H1 (cell line): ENCODE data around the gene SETX. TPM values are rescaled to one million over a fixed set of nuclear protein-coding genes. Genes with fewer than 3 reads are reported as not detected.

Experiments
- CTCF ChIA-PET: fragments of 300-600 bp; sonication (Branson Sonifier 250); formaldehyde crosslinking; loops from one replicate; lab custom pipeline; 2021; ENCODE audit not compliant: partially characterized antibody; lab: Charles Lee
- POLR2A ChIA-PET: fragments of 300-600 bp; sonication (Branson Sonifier 250); formaldehyde crosslinking; loops from one replicate; lab custom pipeline; 2021; ENCODE audit warnings: inconsistent platforms; ENCODE audit not compliant: partially characterized antibody; lab: Charles Lee
- DNase-seq, 2 experiments: peaks; one replicate each; pipeline versions ENCODE4 v3.0.0 to v3.0.0-alpha.2; 2010 to 2022; ENCODE audit warnings: low spot score in 2 of 2, low read depth in 1 of 2, mixed read lengths in 1 of 2
- FAIRE-seq: peaks from 2 replicates; lab custom pipeline; 2011; peaks lifted over from hg19 to GRCh38; lab: Jason Lieb, UNC
- H2AFZ ChIP-seq: 2 replicates; pipeline ENCODE4 v1.8.1; 2012; ENCODE audit warnings: low read length, inconsistent platforms
- H2AK5ac ChIP-seq: 2 replicates; pipeline ENCODE4 v1.6.1; 2013; ENCODE audit warnings: low read depth, low read length
- H2BK120ac ChIP-seq: replicated peaks from 2 replicates; pipeline ENCODE3; 2013; ENCODE audit warnings: low read depth, low read length, inconsistent platforms
- H2BK12ac ChIP-seq: 2 replicates; pipeline ENCODE4 v1.6.1; 2013; ENCODE audit warnings: low read depth, low read length
- H2BK15ac ChIP-seq: 2 replicates; pipeline ENCODE4 v1.6.1; 2013; ENCODE audit warnings: low read length
- H2BK20ac ChIP-seq: 2 replicates; pipeline ENCODE4 v1.6.1; 2013; ENCODE audit warnings: low read length
- H2BK5ac ChIP-seq: 2 replicates; pipeline ENCODE4 v1.6.1; 2013; ENCODE audit warnings: low read depth, low read length
- H3K14ac ChIP-seq: 2 replicates; pipeline ENCODE4 v1.6.1; 2013; ENCODE audit warnings: inconsistent platforms; ENCODE audit not compliant: insufficient read length
- H3K18ac ChIP-seq: 2 replicates; pipeline ENCODE4 v1.6.1; 2013; ENCODE audit warnings: low read length; ENCODE audit errors: extremely low read depth
- H3K23ac ChIP-seq: 2 replicates; pipeline ENCODE4 v1.6.1; 2013; ENCODE audit warnings: inconsistent platforms; ENCODE audit not compliant: insufficient read length
- H3K23me2 ChIP-seq: 2 replicates; pipeline ENCODE4 v1.6.1; 2013; ENCODE audit warnings: low read depth, low read length
- H3K27ac ChIP-seq: 2 replicates; pipeline ENCODE4 v1.6.1; 2011; ENCODE audit warnings: low read depth, low read length, inconsistent platforms
- H3K27me3 ChIP-seq, 4 experiments: replicated peaks in 1 of 4; 1 replicate in 1 of 4; 2 replicates in 3 of 4; pipeline versions ENCODE4 v1.6.1 to v1.8.1; 2011 to 2013; ENCODE audit warnings: low read length in 3 of 4, mild to moderate bottlenecking in 3 of 4, inconsistent platforms in 2 of 4, mixed read lengths in 2 of 4, moderate library complexity in 1 of 4; ENCODE audit not compliant: control insufficient read depth in 3 of 4, insufficient read depth in 3 of 4; ENCODE audit errors: extremely low read depth in 1 of 4
- H3K36me3 ChIP-seq, 4 experiments: 2 replicates each; pipeline versions ENCODE4 v1.6.1 to v1.8.1; 2011 to 2013; ENCODE audit warnings: mild to moderate bottlenecking in 4 of 4, low read length in 3 of 4, moderate library complexity in 2 of 4, control low read depth in 1 of 4, inconsistent platforms in 1 of 4; ENCODE audit not compliant: insufficient read depth in 4 of 4, control insufficient read depth in 2 of 4
- H3K4ac ChIP-seq: replicated peaks from 2 replicates; pipeline ENCODE3; 2013; ENCODE audit warnings: low read length, low read depth, mixed read lengths, inconsistent platforms; ENCODE audit not compliant: insufficient read length
- H3K4me1 ChIP-seq, 4 experiments: replicated peaks in 1 of 4; 1 replicate in 1 of 4; 2 replicates in 3 of 4; pipeline versions ENCODE4 v1.6.1 to v1.8.1; 2011 to 2013; ENCODE audit warnings: low read length in 3 of 4, inconsistent platforms in 2 of 4, mixed read lengths in 1 of 4; ENCODE audit not compliant: insufficient read depth in 4 of 4, control insufficient read depth in 3 of 4
- H3K4me2 ChIP-seq, 2 experiments: 2 replicates each; pipeline versions ENCODE4 v1.6.1 to v1.8.1; 2011 to 2013; ENCODE audit warnings: low read depth in 2 of 2, low read length in 2 of 2, control low read depth in 1 of 2, inconsistent platforms in 1 of 2, mild to moderate bottlenecking in 1 of 2; ENCODE audit not compliant: insufficient read depth in 1 of 2
- H3K4me3 ChIP-seq, 4 experiments: fragments of 200-600, 300-600 bp in 1 of 4; sonication (generic), shearing (Covaris generic), sonication (Bioruptor Twin) in 1 of 4; 2 replicates each; pipeline versions ENCODE4 v1.5.1 to v1.8.1; 2011 to 2016; ENCODE audit warnings: low read length in 4 of 4, low read depth in 3 of 4, control low read depth in 2 of 4, inconsistent platforms in 2 of 4, mild to moderate bottlenecking in 2 of 4, mixed read lengths in 1 of 4, moderate library complexity in 1 of 4; ENCODE audit not compliant: insufficient read depth in 2 of 4; ENCODE audit errors: extremely low read depth in 1 of 4
- H3K56ac ChIP-seq: replicated peaks from 2 replicates; pipeline ENCODE3; 2013; ENCODE audit warnings: low read depth, mild to moderate bottlenecking, mixed read lengths, low read length, inconsistent platforms; ENCODE audit not compliant: insufficient read length
- H3K79me1 ChIP-seq: 2 replicates; pipeline ENCODE4 v1.6.1; 2013; ENCODE audit warnings: low read depth, low read length, control low read depth
- H3K79me2 ChIP-seq, 2 experiments: 2 replicates each; pipeline versions ENCODE4 v1.6.1 to v1.8.1; 2012 to 2013; ENCODE audit warnings: low read length in 2 of 2, mild to moderate bottlenecking in 2 of 2, inconsistent platforms in 1 of 2; ENCODE audit not compliant: insufficient read depth in 2 of 2, control insufficient read depth in 1 of 2
- H3K9ac ChIP-seq, 4 experiments: replicated peaks in 1 of 4; 1 replicate in 1 of 4; 2 replicates in 3 of 4; pipeline versions ENCODE4 v1.6.1 to v1.8.1; 2011 to 2013; ENCODE audit warnings: low read depth in 3 of 4, low read length in 3 of 4, control low read depth in 2 of 4, mild to moderate bottlenecking in 2 of 4, moderate library complexity in 2 of 4, inconsistent platforms in 1 of 4; ENCODE audit errors: extremely low read depth in 1 of 4
- H3K9me3 ChIP-seq, 2 experiments: 2 replicates each; pipeline versions ENCODE4 v1.6.1 to v1.8.1; 2012 to 2013; ENCODE audit warnings: mild to moderate bottlenecking in 2 of 2, moderate library complexity in 2 of 2, control low read depth in 1 of 2, inconsistent platforms in 1 of 2, low read depth in 1 of 2, low read length in 1 of 2, mixed read lengths in 1 of 2; ENCODE audit not compliant: insufficient read depth in 2 of 2
- H4K20me1 ChIP-seq, 2 experiments: replicated peaks in 1 of 2; 2 replicates each; pipeline versions ENCODE3 to v1.8.1; 2011 to 2013; ENCODE audit warnings: inconsistent platforms in 2 of 2, low read length in 2 of 2, mild to moderate bottlenecking in 1 of 2; ENCODE audit not compliant: insufficient read depth in 2 of 2, control insufficient read depth in 1 of 2
- H4K5ac ChIP-seq: 2 replicates; pipeline ENCODE4 v1.6.1; 2013; ENCODE audit warnings: low read length, low read depth, mixed read lengths, inconsistent platforms; ENCODE audit not compliant: insufficient read length
- H4K8ac ChIP-seq: 2 replicates; pipeline ENCODE4 v1.8.0; 2013; ENCODE audit warnings: mild to moderate bottlenecking, moderate library complexity, low read length, inconsistent platforms; ENCODE audit not compliant: insufficient read depth; ENCODE audit errors: extremely low read depth
- H4K91ac ChIP-seq: replicated peaks from 2 replicates; pipeline ENCODE3; 2013; ENCODE audit warnings: low read length, mixed read lengths, inconsistent platforms; ENCODE audit not compliant: insufficient read length
- CBX8 ChIP-seq: fragments of 300-800, 300-1000 bp; sonication (generic); IDR thresholded peaks from 2 replicates; pipeline ENCODE4 v1.7.1; 2016; ENCODE audit warnings: low read depth, low read length, borderline replicate concordance
- CREB1 ChIP-seq: IDR thresholded peaks from 2 replicates; pipeline ENCODE4 v1.6.1; 2012; ENCODE audit warnings: inconsistent platforms
- EGR1 ChIP-seq: IDR thresholded peaks from 2 replicates; pipeline ENCODE4 v1.6.1; 2011; ENCODE audit warnings: low read depth, low read length, borderline replicate concordance
- EZH2 ChIP-seq: fragments of 200-600 bp; sonication (generic); IDR thresholded peaks from 2 replicates; pipeline ENCODE4 v1.7.1; 2012; ENCODE audit warnings: low read depth, mild to moderate bottlenecking, moderate library complexity, low read length, inconsistent platforms; ENCODE audit not compliant: severe bottlenecking
- GABPA ChIP-seq: IDR thresholded peaks from 2 replicates; pipeline ENCODE4 v1.6.1; 2011; ENCODE audit warnings: mild to moderate bottlenecking, low read length, moderate library complexity, borderline replicate concordance; ENCODE audit not compliant: insufficient read depth
- POU5F1 ChIP-seq: IDR thresholded peaks from 2 replicates; pipeline ENCODE4 v1.6.1; 2011; ENCODE audit warnings: low read depth, mild to moderate bottlenecking, low read length, moderate library complexity
- SAP30 ChIP-seq: fragments of 300-600 bp; sonication (generic); IDR thresholded peaks from 2 replicates; pipeline ENCODE4 v1.7.1; 2012; ENCODE audit warnings: low read length, moderate library complexity, mild to moderate bottlenecking, inconsistent platforms; ENCODE audit not compliant: insufficient read depth, insufficient replicate concordance
- SRF ChIP-seq: IDR thresholded peaks from 2 replicates; pipeline ENCODE4 v1.6.1; 2011; ENCODE audit warnings: mild to moderate bottlenecking, low read depth, low read length, moderate library complexity
- TCF12 ChIP-seq: IDR thresholded peaks from 2 replicates; pipeline ENCODE4 v1.6.1; 2011; ENCODE audit warnings: low read depth, mild to moderate bottlenecking, low read length
- WGBS, 2 experiments: shearing (Covaris generic) in 1 of 2; methylation state at CpG; one replicate each; pipeline versions ENCODE4 v1.1.6 to v1.1.7; 2013 to 2015; ENCODE audit warnings: low lambda C conversion rate in 2 of 2, mixed read lengths in 2 of 2, inconsistent platforms in 1 of 2, low coverage in 1 of 2, missing lambda C conversion rate in 1 of 2; ENCODE audit not compliant: insufficient replicate concordance in 2 of 2, insufficient coverage in 1 of 2, insufficient read length in 1 of 2; ENCODE audit errors: extremely low coverage in 1 of 2, missing lambda C conversion rate in 1 of 2; 5-methylcytosine and 5-hydroxymethylcytosine counted together
- polyA plus RNA-seq, 7 experiments: library from polyadenylated mRNA; depleted of rRNA in 3 of 7; stranded (reverse) in 5 of 7; unstranded in 2 of 7; fragments of >200 nt in 5 of 7; fragments of 200-250 nt in 2 of 7; gene quantifications; 1 replicate in 5 of 7; 2 replicates in 1 of 7; 4 replicates in 1 of 7; pipeline versions ENCODE4 v1.2.1 to v1.2.3, GENCODE V29; 2011 to 2013; ENCODE audit warnings: missing spikeins in 2 of 7, mixed read lengths in 2 of 7
- total RNA-seq: library from RNA; stranded (reverse); fragmentation: NEBNext Ultra II Directional; extraction: Animal tissue kit (Norgen Biotek cat#: 25700); gene quantifications from 2 replicates; pipeline ENCODE4 v1.2.1, GENCODE V29; 2021
- TF ChIP-seq, protein P1 (sequence below): IDR thresholded peaks from 2 replicates; pipeline ENCODE4 v1.6.1; 2011; ENCODE audit warnings: low read length, improper control_type of control experiment
- TF ChIP-seq, protein P2 (sequence below): IDR thresholded peaks from 2 replicates; pipeline ENCODE4 v1.6.1; 2011; ENCODE audit warnings: low read depth, mild to moderate bottlenecking, low read length; ENCODE audit not compliant: insufficient read depth

The SETX gene
- total and polyA plus RNA-seq, 2 of the 8 experiments (the other 6 are each of a cell fraction or from before 2014, with no cell fraction given): 15.1 to 37.9 TPM

GRCh38 chr9:132346177-132346576, 8.6 kb downstream of the SETX start:
- Histone ChIP-seq H4K91ac (no peak overlapping the region), H3K4me2 (no peak overlapping the region), H2AK5ac (no peak overlapping the region), H2BK12ac (no peak overlapping the region), H3K4me1 (no peaks in the 10 kb centered on the region), H4K5ac (no peak overlapping the region), H3K23me2 (no peaks in the 10 kb centered on the region), H4K20me1 (peaks cover 3 to 6% of the 10 kb centered on the region in 2 experiments), H3K36me3 (peaks cover 19 to 91% (median 61%) of the 10 kb centered on the region in 4 experiments), H3K27me3 (no peaks in the 10 kb centered on the region), H2BK120ac (no peak overlapping the region), H3K14ac (no peak overlapping the region), H3K56ac (no peak overlapping the region), H3K4me3 (no peak overlapping the region), H2BK5ac (no peak overlapping the region), H2BK15ac (no peak overlapping the region), H3K4ac (no peak overlapping the region), H2BK20ac (no peak overlapping the region), H3K79me1 (peaks cover 2% of the 10 kb centered on the region), H3K9me3 (no peaks in the 10 kb centered on the region), H3K27ac (no peak overlapping the region), H3K23ac (no peak overlapping the region), H2AFZ (no peak overlapping the region), H3K18ac (no peak overlapping the region), H3K9ac (no peak overlapping the region), H3K79me2 (peaks cover 0 to 2% of the 10 kb centered on the region in 2 experiments; a peak in 1 of 4 replicates), H4K8ac (no peak overlapping the region)
- no peak for DNase-seq
- WGBS, 2 experiments: 84% methylated on average over 5 of the region's 5 CpGs; no CpG with 5 or more reads in 1 of the 2 experiments
- ChIA-PET POLR2A (interaction anchor here (1.0 to 1.5 kb wide), 4 partner anchors 9 to 33 kb away, joined by 3 to 4 read pairs (median 3); no protein-coding TSS in a partner anchor), CTCF (interaction anchor here (0.8 to 1.5 kb wide), 2 partner anchors 30 to 77 kb away, joined by 3 read pairs; no protein-coding TSS in a partner anchor)
- FAIRE-seq: no peak
- no peak for TF ChIP-seq POU5F1
- TF ChIP-seq, protein P1, sequence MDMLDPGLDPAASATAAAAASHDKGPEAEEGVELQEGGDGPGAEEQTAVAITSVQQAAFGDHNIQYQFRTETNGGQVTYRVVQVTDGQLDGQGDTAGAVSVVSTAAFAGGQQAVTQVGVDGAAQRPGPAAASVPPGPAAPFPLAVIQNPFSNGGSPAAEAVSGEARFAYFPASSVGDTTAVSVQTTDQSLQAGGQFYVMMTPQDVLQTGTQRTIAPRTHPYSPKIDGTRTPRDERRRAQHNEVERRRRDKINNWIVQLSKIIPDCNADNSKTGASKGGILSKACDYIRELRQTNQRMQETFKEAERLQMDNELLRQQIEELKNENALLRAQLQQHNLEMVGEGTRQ: no peak
- no peak for TF ChIP-seq GABPA
- TF ChIP-seq, protein P2, sequence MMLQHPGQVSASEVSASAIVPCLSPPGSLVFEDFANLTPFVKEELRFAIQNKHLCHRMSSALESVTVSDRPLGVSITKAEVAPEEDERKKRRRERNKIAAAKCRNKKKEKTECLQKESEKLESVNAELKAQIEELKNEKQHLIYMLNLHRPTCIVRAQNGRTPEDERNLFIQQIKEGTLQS: no peak
- no peak for TF ChIP-seq TCF12
- TF ChIP-seq EGR1: no peak
- TF ChIP-seq EZH2: no peak
- no peak for TF ChIP-seq CBX8
- no peak for TF ChIP-seq SAP30
- no peak for TF ChIP-seq CREB1
- TF ChIP-seq SRF: no peak
